IMR-90 (cell line): ENCODE results near the gene PAPLN. TPM values are rescaled to one million over a fixed set of nuclear protein-coding genes. Genes with fewer than 3 reads are reported as not detected.

Experiments
- ATAC-seq: fragments of 200-7000 bp; cut with Tn5 transposase; 2 replicates; pipeline ENCODE4 v1.9.1; 2020; ENCODE audit warnings: low read depth, mild to moderate bottlenecking, moderate library complexity
- BruUV-seq: library from RNA; stranded (reverse); fragments of 400-500 nt; replicated peaks from 2 replicates; lab custom pipeline; 2021; lab: Mats Ljungman, UMichigan
- CTCF ChIA-PET: fragments of 300-600 bp; formaldehyde crosslinking; extraction: SDS; loops from one replicate; lab custom pipeline; 2021; ENCODE audit warnings: antibody characterized with exemption; lab: Yijun Ruan, JAX
- POLR2A ChIA-PET: fragments of 300-600 bp; sonication (Branson Sonifier 250); formaldehyde crosslinking; loops from one replicate; lab custom pipeline; 2022; ENCODE audit warnings: antibody characterized with exemption; ENCODE audit not compliant: unreplicated experiment; lab: Charles Lee
- DNase-seq: peaks from one replicate; pipeline ENCODE4 v3.0.0; 2013
- H2AFZ ChIP-seq: replicated peaks from 2 replicates; pipeline ENCODE3; 2013; ENCODE audit warnings: low read length, mild to moderate bottlenecking; ENCODE audit not compliant: poor library complexity
- H2AK5ac ChIP-seq: 2 replicates; pipeline ENCODE4 v1.6.1; 2013; ENCODE audit warnings: low read depth, low read length, inconsistent platforms
- H2AK9ac ChIP-seq: replicated peaks from 2 replicates; pipeline ENCODE3; 2013; ENCODE audit warnings: mild to moderate bottlenecking, low read depth, low read length, moderate library complexity; ENCODE audit not compliant: poor library complexity
- H2BK120ac ChIP-seq: 2 replicates; pipeline ENCODE4 v1.6.1; 2013; ENCODE audit warnings: low read depth, low read length, inconsistent platforms
- H2BK15ac ChIP-seq: 3 replicates; pipeline ENCODE4 v1.6.1; 2013; ENCODE audit warnings: low read depth, low read length, inconsistent platforms
- H2BK20ac ChIP-seq: 2 replicates; pipeline ENCODE4 v1.6.1; 2013; ENCODE audit warnings: low read depth, mild to moderate bottlenecking, inconsistent platforms, low read length, moderate library complexity
- H2BK5ac ChIP-seq: 2 replicates; pipeline ENCODE4 v1.6.1; 2013; ENCODE audit warnings: mild to moderate bottlenecking, low read depth, low read length, inconsistent platforms; ENCODE audit not compliant: poor library complexity, severe bottlenecking
- H3K14ac ChIP-seq: replicated peaks from 2 replicates; pipeline ENCODE4 v1.6.1; 2013; ENCODE audit warnings: low read depth, low read length, inconsistent platforms
- H3K18ac ChIP-seq: 2 replicates; pipeline ENCODE4 v1.6.1; 2013; ENCODE audit warnings: low read depth, low read length, control low read depth
- H3K23ac ChIP-seq: 2 replicates; pipeline ENCODE4 v1.6.1; 2013; ENCODE audit warnings: low read depth, low read length, inconsistent platforms
- H3K27ac ChIP-seq: 2 replicates; pipeline ENCODE4 v1.5.1; 2013; ENCODE audit warnings: mild to moderate bottlenecking, control low read depth, low read length; ENCODE audit not compliant: insufficient read depth
- H3K27me3 ChIP-seq: 2 replicates; pipeline ENCODE4 v1.6.1; 2013; ENCODE audit warnings: low read length; ENCODE audit not compliant: control insufficient read depth, insufficient read depth
- H3K36me3 ChIP-seq: 2 replicates; pipeline ENCODE4 v1.6.1; 2013; ENCODE audit warnings: low read length, mixed read lengths; ENCODE audit not compliant: control insufficient read depth, insufficient read depth
- H3K4ac ChIP-seq: 2 replicates; pipeline ENCODE4 v1.6.1; 2013; ENCODE audit warnings: low read depth, low read length, inconsistent platforms
- H3K4me1 ChIP-seq: 2 replicates; pipeline ENCODE4 v1.6.1; 2013; ENCODE audit warnings: low read length, mixed read lengths; ENCODE audit not compliant: control insufficient read depth, insufficient read depth
- H3K4me2 ChIP-seq: 2 replicates; pipeline ENCODE4 v1.6.1; 2013; ENCODE audit warnings: low read depth, mild to moderate bottlenecking, control low read depth, low read length, moderate library complexity
- H3K4me3 ChIP-seq: 2 replicates; pipeline ENCODE4 v1.5.1; 2013; ENCODE audit warnings: low read depth, mild to moderate bottlenecking, control low read depth, low read length, moderate library complexity; ENCODE audit not compliant: insufficient read depth
- H3K56ac ChIP-seq: 2 replicates; pipeline ENCODE4 v1.6.1; 2013; ENCODE audit warnings: low read length, inconsistent platforms; ENCODE audit not compliant: insufficient read depth; ENCODE audit errors: extremely low read depth
- H3K79me1 ChIP-seq, 2 experiments: 2 replicates each; pipeline ENCODE4 v1.6.1; 2013; ENCODE audit warnings: low read length in 2 of 2, inconsistent platforms in 1 of 2, low read depth in 1 of 2
- H3K9ac ChIP-seq: 2 replicates; pipeline ENCODE4 v1.6.1; 2013; ENCODE audit warnings: low read depth, low read length, control low read depth
- H3K9me1 ChIP-seq: 2 replicates; pipeline ENCODE4 v1.6.1; 2013; ENCODE audit warnings: low read length, inconsistent platforms; ENCODE audit not compliant: insufficient read depth
- H3K9me3 ChIP-seq: 2 replicates; pipeline ENCODE4 v1.6.1; 2013; ENCODE audit warnings: low read length; ENCODE audit not compliant: control insufficient read depth, insufficient read depth
- H4K20me1 ChIP-seq: 2 replicates; pipeline ENCODE4 v1.6.1; 2013; ENCODE audit warnings: low read length, inconsistent platforms; ENCODE audit not compliant: insufficient read depth
- H4K5ac ChIP-seq: 2 replicates; pipeline ENCODE4 v1.6.1; 2013; ENCODE audit warnings: mild to moderate bottlenecking, low read depth, low read length, control low read depth
- H4K8ac ChIP-seq, 2 experiments: 2 replicates each; pipeline ENCODE4 v1.6.1; 2013; ENCODE audit warnings: low read depth in 2 of 2, low read length in 2 of 2, control low read depth in 1 of 2, inconsistent platforms in 1 of 2
- H4K91ac ChIP-seq: 2 replicates; pipeline ENCODE4 v1.6.1; 2013; ENCODE audit warnings: low read depth, low read length, inconsistent platforms; ENCODE audit not compliant: insufficient read depth
- BHLHE40 ChIP-seq: fragments of 150-350 bp; IDR thresholded peaks from 2 replicates; pipeline ENCODE4 v1.6.1; 2016; ENCODE audit warnings: mild to moderate bottlenecking, low read depth, low read length
- CEBPB ChIP-seq: IDR thresholded peaks from 2 replicates; pipeline ENCODE4 v1.6.1; 2012; ENCODE audit warnings: low read depth, low read length, improper control_type of control experiment
- CHD1 ChIP-seq: IDR thresholded peaks from 2 replicates; pipeline ENCODE4 v1.6.1; 2012; ENCODE audit warnings: low read depth, low read length, improper control_type of control experiment
- FOS ChIP-seq: fragments of 150-350 bp; IDR thresholded peaks from 2 replicates; pipeline ENCODE4 v1.6.1; 2016; ENCODE audit warnings: low read depth, low read length
- MAFK ChIP-seq: IDR thresholded peaks from 2 replicates; pipeline ENCODE4 v1.6.1; 2012; ENCODE audit warnings: low read depth, low read length, improper control_type of control experiment
- MAZ ChIP-seq: IDR thresholded peaks from 2 replicates; pipeline ENCODE4 v1.6.1; 2012; ENCODE audit warnings: low read depth, mild to moderate bottlenecking, low read length, improper control_type of control experiment, moderate library complexity, borderline replicate concordance
- MXI1 ChIP-seq: IDR thresholded peaks from 2 replicates; pipeline ENCODE4 v1.6.1; 2012; ENCODE audit warnings: low read depth, mild to moderate bottlenecking, low read length, moderate library complexity, borderline replicate concordance
- NFE2L2 ChIP-seq: fragments of 150-350 bp; IDR thresholded peaks from 2 replicates; pipeline ENCODE4 v1.6.1; 2016; ENCODE audit warnings: low read depth, mild to moderate bottlenecking, low read length
- POLR2A ChIP-seq: IDR thresholded peaks from 2 replicates; pipeline ENCODE4 v1.6.1; 2012; ENCODE audit warnings: mild to moderate bottlenecking, low read depth, low read length
- RAD21 ChIP-seq: IDR thresholded peaks from 2 replicates; pipeline ENCODE4 v1.6.1; 2012; ENCODE audit warnings: low read length, improper control_type of control experiment
- RCOR1 ChIP-seq: IDR thresholded peaks from 2 replicates; pipeline ENCODE4 v1.6.1; 2012; ENCODE audit warnings: mild to moderate bottlenecking, low read length, improper control_type of control experiment; ENCODE audit not compliant: insufficient replicate concordance
- RFX5 ChIP-seq: IDR thresholded peaks from 2 replicates; pipeline ENCODE4 v1.8.0; 2012; ENCODE audit warnings: low read depth, mild to moderate bottlenecking, low read length, moderate library complexity
- SMC3 ChIP-seq: fragments of 150-350 bp; IDR thresholded peaks from 2 replicates; pipeline ENCODE4 v1.6.1; 2016; ENCODE audit warnings: low read depth, mild to moderate bottlenecking, antibody characterized with exemption, low read length, moderate library complexity
- WGBS, 2 experiments: methylation state at CpG; one replicate each; pipeline versions ENCODE4 v1.1.5 to v1.1.7; 2013; ENCODE audit warnings: missing lambda C conversion rate in 2 of 2; ENCODE audit not compliant: insufficient read length in 1 of 2; ENCODE audit errors: extremely low coverage in 2 of 2; 5-methylcytosine and 5-hydroxymethylcytosine counted together
- dilution Hi-C: fragments of 300-500 bp; cut with HindIII; formaldehyde crosslinking; loops from one replicate; pipeline ENCODE4 v1.14.3; 2018; ENCODE audit warnings: low sequenced_read_pairs; ENCODE audit not compliant: unreplicated experiment
- in situ Hi-C: fragments of 300-500 bp; cut with MboI; formaldehyde crosslinking; loops from 3 replicates; pipeline ENCODE4 v1.14.3; 2019; ENCODE audit warnings: low sequenced_read_pairs, inconsistent platforms, mixed read lengths
- intact Hi-C: fragments of 100-400 bp; cut with micrococcal nuclease; formaldehyde crosslinking; loops from 2 replicates; pipeline ENCODE4 v1.10.0; 2022
- polyA plus RNA-seq, 3 experiments: library from polyadenylated mRNA; depleted of rRNA; stranded (reverse); fragments of >200 nt; gene quantifications; 2 replicates each; pipeline ENCODE4 v1.2.3, GENCODE V29; 2012; ENCODE audit warnings: low replicate concordance in 1 of 3
- total RNA-seq: library from RNA; depleted of rRNA; stranded (reverse); fragments of >200 nt; gene quantifications from 2 replicates; pipeline ENCODE4 v1.2.3, GENCODE V29; 2012
- TF ChIP-seq, protein P1 (sequence below): fragments of 150-350 bp; IDR thresholded peaks from 2 replicates; pipeline ENCODE4 v1.6.1; 2016; ENCODE audit warnings: low read depth, mild to moderate bottlenecking, low read length, moderate library complexity, borderline replicate concordance
- TF ChIP-seq, protein P2 (sequence below): fragments of 150-350 bp; IDR thresholded peaks from 2 replicates; pipeline ENCODE4 v1.6.1; 2017; ENCODE audit warnings: mild to moderate bottlenecking, antibody characterized with exemption, low read length, low read depth
- TF ChIP-seq, protein P3 (sequence below): conservative IDR thresholded peaks from 2 replicates; pipeline ENCODE4 v1.5.1; 2012; ENCODE audit warnings: mild to moderate bottlenecking, low read depth, low read length, improper control_type of control experiment

PAPLN gene
- total and polyA plus RNA-seq, 2 of the 4 experiments (the other 2 are of a cell fraction), result 0.36 to 1.2 TPM

DNA sequence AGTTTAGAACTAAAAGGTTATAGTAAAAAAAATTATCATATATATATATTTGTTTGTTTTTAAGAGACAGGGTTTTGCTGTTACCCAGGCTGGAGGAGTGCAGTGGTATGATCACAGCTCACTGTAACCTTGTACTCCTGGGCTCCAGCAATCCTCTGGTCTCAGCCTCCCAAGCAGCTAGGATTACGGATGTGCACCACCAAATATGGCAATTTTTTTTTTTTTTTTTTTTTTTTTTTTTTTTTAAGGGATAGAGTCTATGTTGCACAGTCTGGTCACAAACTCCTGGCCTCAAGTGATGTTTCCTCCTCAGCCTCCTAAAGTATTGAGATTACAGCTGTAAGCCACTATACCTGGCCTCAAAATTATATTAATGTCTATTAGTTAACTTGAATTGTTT lies 48.7 kb downstream of the PAPLN start:
- dilution Hi-C loops, result loop anchor here (25.0 kb wide), 1 partner anchor 176 kb away; the partner anchor contains the start of gene NUMB
- no CpG with 5 or more reads among the region's 1 CpG for WGBS, 2 experiments
- no peak for ATAC-seq

More for the DNA sequence above, 48.7 kb downstream of the PAPLN start:
- Histone ChIP-seq H3K18ac (no peak overlapping the region), H2AFZ (no peak overlapping the region), H3K9ac (no peak overlapping the region), H3K23ac (no peak overlapping the region), H3K4me1 (peaks cover 3% of the 10 kb centered on the region), H3K4me2 (no peak overlapping the region), H3K27ac (no peak overlapping the region), H2BK120ac (no peak overlapping the region), H3K27me3 (no peaks in the 10 kb centered on the region), H2BK15ac (no peak overlapping the region), H3K56ac (no peak overlapping the region), H2AK9ac (no peak overlapping the region), H3K9me1 (0 out of 2 replicates have a peak, but pooled peaks cover 3% of the 10 kb centered on the region), H3K14ac (no peak overlapping the region), H2AK5ac (no peak overlapping the region), H3K79me1 (peaks cover 0 to 49% of the 10 kb centered on the region in 2 experiments; a peak in 3 of 4 replicates), H3K36me3 (peaks cover 25% of the 10 kb centered on the region), H4K5ac (no peak overlapping the region), H3K4me3 (no peak overlapping the region), H3K9me3 (no peaks in the 10 kb centered on the region), H2BK5ac (no peak overlapping the region), H4K8ac (no peak overlapping the region), H3K4ac (no peak overlapping the region), H4K20me1 (peaks cover 11% of the 10 kb centered on the region; the same call in 1 of the 2 replicates), H4K91ac (no peak overlapping the region), H2BK20ac (no peak overlapping the region)
- no peak for DNase-seq
- intact Hi-C loops, result no loop called here
- in situ Hi-C loops, result no loop called here
- BruUV-seq, result no TSS peak
- ChIA-PET CTCF (no interaction called here), POLR2A (interaction anchor here (0.6 kb wide), 1 partner anchor 182 kb away, joined by 17 read pairs; no protein-coding TSS in a partner anchor)
- TF ChIP-seq BHLHE40 (no peak), NFE2L2 (no peak), FOS (no peak), RCOR1 (no peak), MAZ (no peak), SMC3 (no peak), CEBPB (no peak), POLR2A (no peak), RAD21 (no peak), RFX5 (no peak), MXI1 (no peak), MAFK (no peak), CHD1 (no peak)
- TF ChIP-seq, protein P1, sequence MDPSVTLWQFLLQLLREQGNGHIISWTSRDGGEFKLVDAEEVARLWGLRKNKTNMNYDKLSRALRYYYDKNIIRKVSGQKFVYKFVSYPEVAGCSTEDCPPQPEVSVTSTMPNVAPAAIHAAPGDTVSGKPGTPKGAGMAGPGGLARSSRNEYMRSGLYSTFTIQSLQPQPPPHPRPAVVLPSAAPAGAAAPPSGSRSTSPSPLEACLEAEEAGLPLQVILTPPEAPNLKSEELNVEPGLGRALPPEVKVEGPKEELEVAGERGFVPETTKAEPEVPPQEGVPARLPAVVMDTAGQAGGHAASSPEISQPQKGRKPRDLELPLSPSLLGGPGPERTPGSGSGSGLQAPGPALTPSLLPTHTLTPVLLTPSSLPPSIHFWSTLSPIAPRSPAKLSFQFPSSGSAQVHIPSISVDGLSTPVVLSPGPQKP, result no peak
- TF ChIP-seq, protein P2, sequence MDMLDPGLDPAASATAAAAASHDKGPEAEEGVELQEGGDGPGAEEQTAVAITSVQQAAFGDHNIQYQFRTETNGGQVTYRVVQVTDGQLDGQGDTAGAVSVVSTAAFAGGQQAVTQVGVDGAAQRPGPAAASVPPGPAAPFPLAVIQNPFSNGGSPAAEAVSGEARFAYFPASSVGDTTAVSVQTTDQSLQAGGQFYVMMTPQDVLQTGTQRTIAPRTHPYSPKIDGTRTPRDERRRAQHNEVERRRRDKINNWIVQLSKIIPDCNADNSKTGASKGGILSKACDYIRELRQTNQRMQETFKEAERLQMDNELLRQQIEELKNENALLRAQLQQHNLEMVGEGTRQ, result no peak
- TF ChIP-seq, protein P3, sequence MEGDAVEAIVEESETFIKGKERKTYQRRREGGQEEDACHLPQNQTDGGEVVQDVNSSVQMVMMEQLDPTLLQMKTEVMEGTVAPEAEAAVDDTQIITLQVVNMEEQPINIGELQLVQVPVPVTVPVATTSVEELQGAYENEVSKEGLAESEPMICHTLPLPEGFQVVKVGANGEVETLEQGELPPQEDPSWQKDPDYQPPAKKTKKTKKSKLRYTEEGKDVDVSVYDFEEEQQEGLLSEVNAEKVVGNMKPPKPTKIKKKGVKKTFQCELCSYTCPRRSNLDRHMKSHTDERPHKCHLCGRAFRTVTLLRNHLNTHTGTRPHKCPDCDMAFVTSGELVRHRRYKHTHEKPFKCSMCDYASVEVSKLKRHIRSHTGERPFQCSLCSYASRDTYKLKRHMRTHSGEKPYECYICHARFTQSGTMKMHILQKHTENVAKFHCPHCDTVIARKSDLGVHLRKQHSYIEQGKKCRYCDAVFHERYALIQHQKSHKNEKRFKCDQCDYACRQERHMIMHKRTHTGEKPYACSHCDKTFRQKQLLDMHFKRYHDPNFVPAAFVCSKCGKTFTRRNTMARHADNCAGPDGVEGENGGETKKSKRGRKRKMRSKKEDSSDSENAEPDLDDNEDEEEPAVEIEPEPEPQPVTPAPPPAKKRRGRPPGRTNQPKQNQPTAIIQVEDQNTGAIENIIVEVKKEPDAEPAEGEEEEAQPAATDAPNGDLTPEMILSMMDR, result no peak
